Femur (tissue), 1 donor: ENCODE measurements around the gene FBXO46.
A peak's percentile ranks its signal among the peaks of the same experiment; 100 is the strongest.

Experiments
- DNase-seq: peaks from one replicate; pipeline ENCODE4 v3.0.0-alpha.2; 2017

FBXO46 gene, protein sequence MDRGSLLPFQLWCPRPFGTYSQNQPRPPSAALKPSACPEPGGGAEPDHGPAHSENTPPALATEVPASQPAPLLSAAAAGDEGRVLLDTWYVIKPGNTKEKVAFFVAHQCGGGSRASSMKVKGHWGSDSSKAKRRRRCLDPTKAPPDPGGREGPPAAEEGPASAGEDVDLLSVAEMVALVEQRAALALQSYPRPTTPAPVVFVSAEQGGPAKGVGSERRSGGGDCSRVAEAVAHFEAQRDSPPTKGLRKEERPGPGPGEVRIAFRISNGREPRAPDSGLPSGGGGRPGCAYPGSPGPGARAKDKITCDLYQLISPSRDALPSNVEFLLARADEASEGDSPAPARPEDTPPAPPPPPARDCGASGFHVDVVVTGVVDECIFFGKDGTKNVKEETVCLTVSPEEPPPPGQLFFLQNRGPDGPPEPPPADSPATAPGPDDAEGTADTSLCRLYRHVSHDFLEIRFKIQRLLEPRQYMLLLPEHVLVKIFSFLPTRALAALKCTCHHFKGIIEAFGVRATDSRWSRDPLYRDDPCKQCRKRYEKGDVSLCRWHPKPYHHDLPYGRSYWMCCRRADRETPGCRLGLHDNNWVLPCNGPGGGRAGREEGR

DNA sequence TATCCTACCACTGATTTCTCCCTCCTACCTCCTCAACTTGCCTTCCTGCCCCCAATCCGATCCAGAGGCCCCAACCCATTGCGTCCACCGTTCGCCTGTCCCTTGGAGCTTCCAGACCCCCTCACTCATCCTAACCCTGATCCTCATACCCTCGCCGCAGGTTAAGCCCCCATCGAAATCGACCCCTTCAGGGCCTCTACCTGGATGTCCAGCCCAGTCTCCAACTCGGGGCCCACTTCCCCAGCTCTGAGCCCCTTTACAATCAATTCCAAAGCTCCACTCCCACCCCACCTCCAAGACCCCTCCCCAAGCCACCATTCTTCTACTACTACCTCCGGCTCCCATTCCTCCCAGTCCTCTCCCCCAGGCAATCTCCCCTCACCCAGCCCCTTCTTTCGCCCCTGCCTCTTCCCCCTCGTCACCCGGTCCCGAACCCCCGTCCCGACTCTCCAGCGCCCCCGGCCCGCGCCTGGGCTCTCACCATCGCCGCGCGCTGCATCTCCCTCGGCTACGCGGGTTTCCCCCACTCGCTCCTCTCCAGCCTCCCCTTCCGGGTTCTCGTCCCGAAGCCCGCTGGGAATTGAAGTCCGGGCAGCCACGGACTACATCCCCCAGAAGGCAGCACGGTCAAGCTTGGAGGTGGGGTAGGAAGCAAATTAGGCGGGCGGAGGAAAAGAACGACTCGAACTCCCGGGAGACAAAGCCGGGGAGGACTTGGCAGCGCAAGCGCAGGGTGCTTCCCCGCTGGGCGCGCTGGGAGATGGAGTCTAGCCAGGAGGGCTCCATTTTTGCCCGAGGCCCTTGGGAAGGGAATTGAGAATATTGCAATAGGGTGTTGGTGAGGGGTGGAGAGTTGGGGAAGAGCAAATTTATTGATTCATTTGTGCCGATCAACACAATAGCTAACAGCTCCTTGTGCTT, at the start of gene FBXO46:
TSS of gene FBXO46 (minus strand) at position 529 of the 921 bp plus-strand sequence. CDS start 17,401 bp downstream, outside the sequence.
- DNase-seq, result peak; percentile 98

- DNase-seq, result no peak
Observed at GRCh38 chr19:45780146-45780447, 49.4 kb upstream of the FBXO46 start.

DNA sequence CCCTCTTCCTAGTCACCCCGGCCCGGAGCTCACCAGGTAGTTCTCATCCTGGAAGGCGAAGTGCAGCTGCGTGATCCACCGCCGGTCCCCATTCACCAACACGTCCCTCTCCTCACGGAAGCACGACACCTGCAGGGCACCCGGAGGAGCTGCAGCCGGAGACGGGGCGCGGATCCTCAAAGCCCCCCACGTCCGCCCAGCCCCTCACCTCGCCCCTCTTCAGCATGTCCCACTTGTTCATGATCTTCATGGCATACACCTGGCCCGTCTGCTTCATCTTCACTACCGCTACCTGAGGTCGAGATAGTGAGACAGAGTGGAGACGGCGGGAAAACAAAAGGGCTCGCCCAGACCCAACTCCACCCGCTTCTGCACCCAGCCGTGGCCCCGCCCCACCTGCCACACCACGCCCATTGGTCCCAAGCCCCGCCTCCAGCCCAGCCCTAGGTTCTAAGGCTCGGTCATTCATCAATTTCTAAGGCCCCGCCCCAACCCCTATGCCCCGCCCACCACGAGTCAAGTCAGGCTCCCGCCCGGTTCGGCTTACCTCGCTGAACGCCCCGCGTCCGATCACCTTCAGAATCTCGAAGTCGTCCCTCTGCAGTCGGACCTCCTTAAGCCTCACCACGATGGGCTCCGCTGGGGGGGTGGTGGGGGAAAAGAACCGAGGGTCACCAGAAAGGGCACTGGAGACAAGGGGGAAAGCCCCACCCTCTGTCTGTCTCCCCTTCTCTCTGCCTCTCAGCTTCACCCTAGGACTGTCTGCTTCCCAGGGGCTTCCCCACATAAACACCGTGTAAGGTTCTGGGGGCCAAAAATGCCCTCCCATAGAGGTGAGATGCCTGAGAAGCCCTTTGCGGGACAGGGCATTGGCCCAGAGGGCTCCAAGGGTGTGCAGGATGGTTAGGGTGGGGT, 48.8 kb upstream of the FBXO46 start:
- DNase-seq, result peak; percentile 84

DNA sequence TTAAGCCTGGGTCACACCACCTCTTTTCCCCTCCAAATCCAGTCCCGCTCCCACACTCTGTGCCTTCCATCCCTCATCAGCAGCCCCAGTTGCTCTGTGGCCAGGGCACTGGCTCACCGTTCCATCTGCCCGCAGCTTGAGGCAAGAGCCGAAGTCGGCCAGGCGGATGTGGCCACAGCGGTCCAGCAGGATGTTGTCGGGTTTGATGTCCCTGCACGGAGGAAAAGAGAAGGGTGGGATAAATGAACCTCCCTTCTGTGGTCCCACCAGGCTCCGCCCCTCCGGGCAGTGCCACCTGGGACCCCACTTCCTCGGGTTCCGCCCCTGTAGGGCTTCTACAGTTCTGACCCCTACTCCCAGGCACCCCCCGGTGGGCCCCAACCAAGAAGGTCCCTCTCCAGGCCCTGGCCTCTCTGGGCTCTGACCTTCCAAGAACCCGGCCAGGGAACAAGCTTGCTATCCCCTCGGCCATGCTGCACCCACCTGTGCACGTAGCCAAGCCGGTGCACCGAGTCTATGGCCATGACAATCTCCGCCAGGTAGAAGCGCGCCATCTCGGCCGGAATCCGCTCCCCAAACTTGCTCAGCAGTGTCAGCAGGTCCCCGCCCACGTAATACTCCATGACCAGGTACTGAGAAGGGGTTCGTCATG, 47.4 kb upstream of the FBXO46 start:
- DNase-seq, result no peak

- DNase-seq, result no peak
Observed at GRCh38 chr19:45777395-45777961, 46.8 kb upstream of the FBXO46 start.

DNA sequence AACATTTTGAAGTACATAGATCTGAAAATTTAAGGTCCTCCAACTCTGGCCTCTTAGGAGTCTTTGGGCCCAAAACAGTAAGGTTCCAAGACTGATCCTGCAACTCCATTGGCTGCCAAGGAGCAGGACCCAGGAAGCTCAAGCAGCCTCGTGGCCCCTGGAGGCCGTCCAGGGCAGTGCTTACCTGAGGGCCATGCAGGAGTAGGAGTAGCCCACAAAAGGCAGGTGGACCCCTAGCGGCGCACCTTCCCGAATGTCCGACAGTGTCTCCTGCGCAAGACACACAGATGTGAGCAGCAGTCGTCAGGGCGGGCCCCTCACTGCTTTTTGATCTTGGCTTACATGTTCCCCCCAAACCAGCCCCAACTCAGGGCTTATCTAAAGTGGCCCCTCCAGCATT, 44.1 kb upstream of the FBXO46 start:
- DNase-seq, result no peak

DNA sequence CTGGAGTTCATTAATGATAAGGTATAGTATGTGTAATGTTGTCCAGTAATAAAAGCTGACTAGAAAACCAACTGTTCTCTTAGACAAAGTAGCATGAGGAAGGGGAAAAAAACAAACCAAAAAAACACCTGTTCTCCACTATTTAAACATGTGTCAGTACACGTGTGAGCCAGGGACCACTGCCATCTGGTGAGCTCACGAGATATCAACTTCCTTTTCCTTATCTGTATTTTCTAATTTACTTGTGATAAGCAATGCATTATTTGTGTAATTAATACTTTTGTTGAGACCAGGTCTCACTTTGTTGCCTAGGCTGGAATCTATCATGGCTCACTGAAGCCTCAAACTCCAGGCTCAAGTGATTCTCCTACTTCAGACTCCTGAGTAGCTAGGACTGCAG, 42.7 kb upstream of the FBXO46 start:
- no peak for DNase-seq

- no peak for DNase-seq
Observed at GRCh38 chr19:45772912-45773311, 42.2 kb upstream of the FBXO46 start.

DNA sequence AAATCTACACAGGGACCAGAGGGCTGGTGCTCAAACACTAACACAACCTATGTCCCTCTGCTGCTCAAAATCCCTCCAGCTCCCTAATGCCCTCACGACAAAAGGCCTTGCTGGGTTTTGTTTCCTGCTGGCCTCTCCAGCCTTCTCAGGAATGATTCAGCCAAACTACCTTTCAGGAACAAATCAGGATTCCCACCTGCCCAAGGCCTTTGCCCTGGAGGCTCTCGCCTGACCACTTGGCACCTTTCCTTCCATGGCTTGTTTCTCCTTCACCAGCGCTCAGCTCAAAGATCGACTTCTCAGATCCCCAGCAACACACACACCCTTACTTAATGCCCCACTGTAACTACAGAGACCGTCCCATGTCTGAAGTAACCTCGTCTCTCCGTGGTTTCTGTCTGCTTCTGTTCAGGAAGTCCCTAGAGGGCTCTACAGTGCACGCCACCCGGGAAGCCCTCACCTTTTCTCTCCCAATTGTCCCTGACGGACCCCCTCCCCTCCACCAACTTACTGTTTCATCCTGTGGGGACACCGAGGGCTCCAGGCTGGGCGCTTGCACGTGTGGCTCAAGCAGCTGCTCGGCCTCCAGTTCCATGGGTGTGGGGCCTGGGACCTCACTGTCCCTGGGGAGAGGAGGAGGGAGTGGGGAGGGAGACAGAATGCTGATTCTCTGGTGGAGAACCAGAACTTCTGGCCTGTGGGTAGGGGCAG, 41.6 kb upstream of the FBXO46 start:
- no peak for DNase-seq

GRCh38 chr19:45771311-45771933, 40.7 kb upstream of the FBXO46 start:
- peak; percentile 48 for DNase-seq

GRCh38 chr19:45770192-45771101, 39.8 kb upstream of the FBXO46 start:
- peak; percentile 98 for DNase-seq

GRCh38 chr19:45769821-45770191, 39.1 kb upstream of the FBXO46 start:
- no peak for DNase-seq

DNA sequence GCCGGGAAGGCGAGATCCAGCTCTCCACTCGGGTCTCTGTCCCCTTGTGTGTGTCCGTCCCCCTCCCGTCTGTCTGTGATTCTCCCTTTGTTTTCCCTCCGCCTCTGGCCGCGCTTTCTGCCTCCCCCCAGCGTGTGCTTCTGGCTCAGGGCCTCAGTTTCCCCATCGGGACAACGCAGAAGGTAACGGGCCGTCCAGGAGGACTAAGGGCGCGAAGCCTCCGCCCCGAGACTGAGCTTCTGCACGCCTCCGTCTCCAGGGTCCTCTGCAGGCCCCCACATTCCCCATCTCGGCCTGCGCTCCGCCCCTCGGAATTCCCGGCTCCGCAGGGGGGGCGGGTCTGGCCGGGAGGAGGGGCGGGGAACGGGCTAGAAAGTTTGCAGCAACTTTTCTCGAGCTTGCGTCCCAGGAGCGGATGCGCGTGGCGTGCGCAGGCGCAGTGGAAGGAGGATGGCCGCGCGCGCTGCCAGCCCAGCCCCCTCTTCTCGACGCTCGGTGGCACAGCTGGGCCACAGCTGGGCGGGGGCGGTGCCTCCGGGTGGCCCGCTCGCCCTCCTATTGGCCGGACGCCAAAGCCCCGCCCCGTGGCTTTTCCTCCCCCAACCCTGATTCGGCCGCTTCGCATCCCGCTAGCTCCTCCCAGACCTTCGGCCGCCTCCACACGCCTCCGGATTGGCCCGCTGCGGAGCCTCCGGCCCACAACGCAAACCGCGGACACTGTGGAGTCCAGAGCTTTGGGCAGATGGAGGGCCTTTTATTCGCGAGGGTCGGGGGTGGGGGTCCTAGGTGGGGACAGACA, 38.5 kb upstream of the FBXO46 start, which contains the start of gene SIX5:
TSS of gene SIX5 (minus strand) at position 269 of the 799 bp plus-strand sequence. CDS start 408 bp downstream, outside the sequence.
- DNase-seq, result peak; percentile 99

GRCh38 chr19:45768655-45768983, 37.9 kb upstream of the FBXO46 start:
- no peak for DNase-seq

GRCh38 chr19:45767881-45768654, 37.4 kb upstream of the FBXO46 start:
- DNase-seq, result peak; percentile 80

GRCh38 chr19:45767410-45767880, 36.7 kb upstream of the FBXO46 start:
- peak; percentile 92 for DNase-seq

- DNase-seq, result no peak
Observed at GRCh38 chr19:45766869-45767346, 36.2 kb upstream of the FBXO46 start.
